Measurements from ENCODE around the gene KHNYN. TPM values are rescaled to one million over a fixed set of nuclear protein-coding genes. Genes with fewer than 3 reads are reported as not detected.

The KHNYN gene
- total RNA-seq, 1 donor from 2014 or later, result 63.0 TPM

DNA sequence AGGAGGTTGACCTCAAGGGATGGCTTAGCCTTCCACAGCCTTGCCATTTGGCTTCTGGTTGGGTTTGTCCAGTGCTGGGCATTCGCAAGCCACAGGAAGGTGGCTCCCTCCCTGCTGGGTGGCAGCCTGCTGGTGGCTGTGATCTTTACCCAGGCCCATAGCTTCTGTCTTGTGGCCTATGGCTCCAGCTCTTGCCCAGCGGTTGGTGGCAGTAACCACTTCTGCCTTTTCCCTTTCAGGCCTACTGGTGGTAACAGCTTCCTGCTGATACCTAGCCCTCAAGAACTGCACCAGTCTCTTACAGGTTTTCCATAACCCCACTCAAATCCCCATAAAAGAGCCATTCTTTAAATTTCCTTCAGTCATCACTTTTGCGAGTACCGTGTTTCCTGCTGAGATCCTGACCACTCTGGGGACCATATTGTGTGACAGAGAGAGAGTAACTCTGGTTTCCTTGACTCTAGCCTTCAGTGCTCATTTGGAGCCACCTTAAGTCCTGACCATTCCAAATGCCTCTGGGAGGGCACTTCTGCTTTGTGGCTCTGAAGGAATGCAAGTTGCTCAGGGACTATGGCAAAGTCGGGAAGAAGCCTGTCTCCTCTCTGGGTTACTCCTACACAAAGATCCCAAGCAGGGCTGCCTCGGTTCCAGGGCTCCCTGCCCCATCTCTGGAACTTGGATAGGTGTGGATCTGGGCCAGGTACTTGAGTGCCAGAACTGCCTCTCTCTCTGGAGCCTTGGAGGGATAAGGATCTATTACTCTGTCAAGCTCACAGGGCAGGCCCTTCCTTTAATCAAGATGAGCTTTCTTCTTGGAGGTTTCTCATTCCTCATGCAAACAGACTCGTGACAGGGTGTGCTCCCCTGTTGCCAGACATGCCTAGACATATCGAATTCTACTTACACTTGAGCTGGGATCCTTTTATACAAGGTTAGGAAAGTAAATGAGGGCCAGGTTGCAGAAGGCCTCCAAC is 33.9 kb upstream of the KHNYN start:
- Mint-ChIP-seq H3K27ac (no peak overlapping the region), H3K9me3 (no peaks in the 10 kb centered on the region), H3K27me3 (peaks cover 39% of the 10 kb centered on the region), H3K4me1 (peaks cover 6% of the 10 kb centered on the region), H3K4me3 (no peak overlapping the region), H3K36me3 (ENCODE audit: low read depth) (no peaks in the 10 kb centered on the region)
- DNase-seq, result no peak
- intact Hi-C loops (cut with micrococcal nuclease), result no loop called here

- DNase-seq, result no peak
- Mint-ChIP-seq H3K4me3 (no peak overlapping the region), H3K36me3 (ENCODE audit: low read depth) (no peaks in the 10 kb centered on the region), H3K27ac (no peak overlapping the region), H3K27me3 (peaks cover 34% of the 10 kb centered on the region), H3K4me1 (peaks cover 6% of the 10 kb centered on the region), H3K9me3 (no peaks in the 10 kb centered on the region)
- intact Hi-C loops (cut with micrococcal nuclease), result no loop called here
Observed at GRCh38 chr14:24397639-24398292, 32.0 kb upstream of the KHNYN start.

- Mint-ChIP-seq H3K36me3 (ENCODE audit: low read depth) (no peaks in the 10 kb centered on the region), H3K9me3 (no peaks in the 10 kb centered on the region), H3K27me3 (peaks cover 37% of the 10 kb centered on the region), H3K4me1 (peaks cover 6% of the 10 kb centered on the region), H3K27ac (no peak overlapping the region), H3K4me3 (no peak overlapping the region)
- intact Hi-C loops (cut with micrococcal nuclease), result no loop called here
- no peak for DNase-seq
Observed at GRCh38 chr14:24398293-24398652, 31.5 kb upstream of the KHNYN start.

GRCh38 chr14:24398653-24399446 is 30.9 kb upstream of the KHNYN start, which contains the start of gene NYNRIN:
Gene NYNRIN, plus strand, starts transcription at chr14:24399003. Its CDS starts 244 bp downstream, at chr14:24399247.
- peaks cover 41% of the 10 kb centered on the region for H3K27me3 Mint-ChIP-seq
- no peak within 1 kb of the TSS for H3K27ac Mint-ChIP-seq
- H3K9me3 Mint-ChIP-seq, result no peaks in the 10 kb centered on the region
- peaks cover 6% of the 10 kb centered on the region for H3K4me1 Mint-ChIP-seq
- DNase-seq, result peak; percentile 78
- intact Hi-C loops (cut with micrococcal nuclease), result no loop called here
- no peaks in the 10 kb centered on the region for H3K36me3 Mint-ChIP-seq (ENCODE audit: low read depth)
- peak within 1 kb of the TSS; percentile 69 for H3K4me3 Mint-ChIP-seq

- Mint-ChIP-seq H3K36me3 (ENCODE audit: low read depth) (no peaks in the 10 kb centered on the region), H3K4me1 (peaks cover 6% of the 10 kb centered on the region), H3K27me3 (peaks cover 45% of the 10 kb centered on the region), H3K27ac (no peak overlapping the region), H3K4me3 (peak overlapping the region; percentile 69), H3K9me3 (no peaks in the 10 kb centered on the region)
- intact Hi-C loops (cut with micrococcal nuclease), result no loop called here
- DNase-seq, result no peak
Observed at GRCh38 chr14:24399447-24399822, 30.3 kb upstream of the KHNYN start.

DNA sequence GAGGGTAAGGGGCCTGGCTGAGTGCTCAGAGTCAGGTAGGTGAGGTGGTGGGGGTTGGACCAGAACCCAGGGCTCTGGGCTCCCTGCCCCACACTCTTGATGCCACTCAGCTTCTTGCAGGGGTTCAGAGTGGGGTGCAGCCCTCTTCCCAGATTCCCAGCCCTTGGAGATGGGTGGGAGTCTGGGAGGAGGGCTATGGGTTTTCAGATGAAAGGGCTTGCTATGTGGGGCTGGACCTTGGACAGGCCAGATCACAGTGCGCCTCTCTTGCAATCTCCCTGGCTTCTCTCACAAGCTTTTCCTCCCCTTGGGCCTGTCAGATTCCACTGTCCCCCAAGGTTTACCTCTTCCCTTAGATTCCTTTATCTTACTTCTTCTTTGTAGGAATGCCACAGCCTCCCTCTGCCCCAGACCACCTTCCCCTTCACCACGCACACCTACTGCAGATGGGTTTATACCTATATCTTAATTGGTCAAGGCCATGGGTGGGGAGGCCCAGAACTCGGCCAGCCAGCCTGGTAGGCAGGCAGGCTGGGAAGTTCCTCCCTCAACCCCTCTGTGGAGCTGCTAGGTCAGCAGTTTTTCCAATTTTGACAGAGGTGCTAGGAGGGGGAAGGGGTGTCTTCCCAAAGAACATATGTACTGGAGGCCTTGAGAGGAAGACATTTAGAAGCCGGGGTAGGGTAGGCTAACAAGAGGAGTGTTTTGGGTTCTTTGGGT is 29.6 kb upstream of the KHNYN start:
- Mint-ChIP-seq H3K9me3 (no peaks in the 10 kb centered on the region), H3K4me3 (no peak overlapping the region), H3K27me3 (peaks cover 50% of the 10 kb centered on the region), H3K36me3 (ENCODE audit: low read depth) (no peaks in the 10 kb centered on the region), H3K4me1 (peaks cover 6% of the 10 kb centered on the region), H3K27ac (peak overlapping the region; percentile 27)
- no peak for DNase-seq
- intact Hi-C loops (cut with micrococcal nuclease), result no loop called here

- no peak for DNase-seq
- H3K4me3 Mint-ChIP-seq, result no peak overlapping the region
Observed at GRCh38 chr14:24401810-24402702, 27.7 kb upstream of the KHNYN start.

GRCh38 chr14:24403294-24403998 is 26.3 kb upstream of the KHNYN start:
- Mint-ChIP-seq H3K4me3 (no peak overlapping the region), H3K36me3 (ENCODE audit: low read depth) (no peaks in the 10 kb centered on the region), H3K9me3 (no peaks in the 10 kb centered on the region), H3K27ac (no peak overlapping the region), H3K27me3 (peaks cover 44% of the 10 kb centered on the region), H3K4me1 (peaks cover 3% of the 10 kb centered on the region)
- intact Hi-C loops (cut with micrococcal nuclease), result no loop called here
- DNase-seq, result no peak

More at GRCh38 chr14:24401810-24402702, 27.7 kb upstream of the KHNYN start:
- Mint-ChIP-seq H3K36me3 (ENCODE audit: low read depth) (no peaks in the 10 kb centered on the region), H3K27ac (no peak overlapping the region), H3K4me1 (peaks cover 3% of the 10 kb centered on the region), H3K9me3 (no peaks in the 10 kb centered on the region), H3K27me3 (peaks cover 46% of the 10 kb centered on the region)
- intact Hi-C loops (cut with micrococcal nuclease), result no loop called here

DNA sequence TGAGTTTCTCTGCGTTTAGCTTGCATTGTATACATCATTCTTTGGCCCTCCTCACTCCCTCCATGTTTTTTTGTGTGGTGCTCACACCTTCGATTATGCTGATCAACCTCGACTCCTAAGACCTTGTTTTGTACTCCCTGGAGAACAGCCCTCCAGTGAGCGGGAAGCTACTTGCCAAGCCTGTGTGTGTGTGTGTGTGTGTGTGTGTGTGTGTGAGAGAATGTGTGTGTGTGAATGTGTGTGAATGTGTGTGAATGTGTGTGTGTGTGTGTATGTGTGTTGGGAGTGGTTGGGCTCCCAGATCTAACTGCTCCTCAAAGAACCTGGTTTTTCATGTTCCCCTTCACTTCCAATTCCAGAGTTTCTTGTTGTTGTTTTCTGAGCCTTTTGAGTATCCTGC is 24.9 kb upstream of the KHNYN start:
- Mint-ChIP-seq H3K36me3 (ENCODE audit: low read depth) (no peaks in the 10 kb centered on the region), H3K27me3 (peaks cover 39% of the 10 kb centered on the region), H3K9me3 (no peaks in the 10 kb centered on the region), H3K4me3 (no peak overlapping the region), H3K4me1 (no peaks in the 10 kb centered on the region), H3K27ac (no peak overlapping the region)
- DNase-seq, result no peak
- intact Hi-C loops (cut with micrococcal nuclease), result no loop called here

GRCh38 chr14:24406416-24406815 is 23.3 kb upstream of the KHNYN start:
- H3K36me3 Mint-ChIP-seq (ENCODE audit: low read depth), result no peaks in the 10 kb centered on the region
- H3K27ac Mint-ChIP-seq, result no peak overlapping the region
- peaks cover 36% of the 10 kb centered on the region for H3K27me3 Mint-ChIP-seq
- no peak for DNase-seq
- no peaks in the 10 kb centered on the region for H3K9me3 Mint-ChIP-seq
- no peaks in the 10 kb centered on the region for H3K4me1 Mint-ChIP-seq
- H3K4me3 Mint-ChIP-seq, result no peak overlapping the region
- intact Hi-C loops (cut with micrococcal nuclease), result no loop called here

DNA sequence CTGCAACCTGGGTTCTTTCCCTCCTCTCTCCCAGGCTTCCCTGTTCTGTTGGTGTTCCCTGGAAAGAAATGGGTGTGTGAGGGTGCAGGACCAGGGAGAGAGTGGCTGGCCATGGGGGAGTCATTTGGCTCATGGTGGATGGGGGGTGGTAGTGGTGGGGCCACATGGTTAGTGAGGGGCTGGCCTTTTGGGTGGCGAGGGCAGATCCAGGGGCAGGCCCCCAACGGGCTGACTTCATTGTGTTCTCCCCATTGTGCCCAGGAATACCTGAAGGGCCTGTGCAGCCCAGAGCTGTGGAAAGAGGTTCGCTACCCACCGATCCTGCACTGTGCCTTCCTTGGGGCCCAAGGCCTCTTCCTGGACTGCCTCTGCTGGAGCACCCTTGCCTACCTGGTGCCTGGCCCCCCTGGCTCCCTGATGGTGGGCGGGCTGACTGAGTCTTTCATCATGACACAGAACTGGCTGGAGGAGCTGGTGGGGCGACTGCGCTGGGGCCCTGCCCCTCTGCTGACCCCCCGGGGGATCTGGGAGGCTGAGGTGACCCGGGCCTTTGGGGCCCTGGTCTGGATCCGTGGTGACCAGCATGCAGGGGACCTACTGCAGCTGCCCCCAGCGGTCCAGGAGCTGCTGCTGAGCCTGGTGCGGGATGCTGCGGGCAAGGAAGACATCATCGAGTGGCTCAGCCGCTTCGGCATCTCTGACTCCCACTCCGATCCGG is 22.0 kb upstream of the KHNYN start:
- H3K4me1 Mint-ChIP-seq, result no peaks in the 10 kb centered on the region
- intact Hi-C loops (cut with micrococcal nuclease), result no loop called here
- H3K36me3 Mint-ChIP-seq (ENCODE audit: low read depth), result no peaks in the 10 kb centered on the region
- H3K27ac Mint-ChIP-seq, result no peak overlapping the region
- no peak for DNase-seq
- H3K27me3 Mint-ChIP-seq, result peaks cover 31% of the 10 kb centered on the region
- no peaks in the 10 kb centered on the region for H3K9me3 Mint-ChIP-seq
- H3K4me3 Mint-ChIP-seq, result no peak overlapping the region

DNA sequence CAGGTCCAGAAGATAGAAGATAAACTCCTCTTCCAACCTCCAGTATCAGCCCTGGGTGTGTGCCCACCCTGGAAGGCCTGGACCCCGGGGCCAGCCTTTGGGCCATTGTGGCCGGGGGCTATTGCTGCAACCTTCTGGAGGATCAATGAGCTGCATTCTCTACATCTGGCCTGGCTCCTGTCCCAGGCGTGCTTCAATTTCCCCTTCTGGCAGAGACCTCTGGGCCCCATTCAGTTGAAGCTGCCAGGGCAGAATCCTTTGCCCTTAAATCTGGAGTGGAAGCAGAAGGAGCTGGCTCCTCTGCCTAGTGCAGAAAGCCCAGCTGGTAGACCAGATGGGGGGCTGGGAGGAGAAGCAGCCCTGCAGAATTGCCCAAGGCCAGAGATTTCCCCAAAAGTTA is 21.0 kb upstream of the KHNYN start:
- intact Hi-C loops (cut with micrococcal nuclease), result no loop called here
- H3K27me3 Mint-ChIP-seq, result peaks cover 22% of the 10 kb centered on the region

More for the DNA sequence above, 21.0 kb upstream of the KHNYN start:
- Mint-ChIP-seq H3K4me3 (no peak overlapping the region), H3K36me3 (ENCODE audit: low read depth) (no peaks in the 10 kb centered on the region), H3K27ac (no peak overlapping the region), H3K9me3 (no peaks in the 10 kb centered on the region), H3K4me1 (no peaks in the 10 kb centered on the region)
- DNase-seq, result no peak
